ENCODE measurements around the gene KCND1. TPM values are rescaled to one million over a fixed set of nuclear protein-coding genes. Genes with fewer than 3 reads are reported as not detected.

The KCND1 gene
- total RNA-seq (1 to 10 TPM; 2.3 to 4.3 TPM), polyA plus RNA-seq (ENCODE audit: insufficient read length in 6 of 6) (1 to 10 TPM; 4.0 to 5.7 (median 4.5) TPM)
- long read RNA-seq, donor 1: 0 reads
- long read RNA-seq, donor 2: 0 reads
- long read RNA-seq, donor 3: 0 reads
- long read RNA-seq, donor 4: 0 reads
- long read RNA-seq, donor 5, full-length matches to known transcripts: 1 of 1 reads
- long read RNA-seq, donor 5, partial matches to known transcripts: 0 of 1 reads
- long read RNA-seq, donor 5, other reads (novel, unspliced or antisense): 0 of 1 reads
- long read RNA-seq, donor 6, full-length matches to known transcripts: 1 of 1 reads
- long read RNA-seq, donor 6, partial matches to known transcripts: 0 of 1 reads
- long read RNA-seq, donor 6, other reads (novel, unspliced or antisense): 0 of 1 reads
- long read RNA-seq, donor 7: 0 reads
- long read RNA-seq, donor 8: 0 reads
- long read RNA-seq, donor 9: 0 reads
- long read RNA-seq, donor 10: 0 reads
- long read RNA-seq, donor 11: 0 reads
- long read RNA-seq, donor 12: 0 reads

DNA sequence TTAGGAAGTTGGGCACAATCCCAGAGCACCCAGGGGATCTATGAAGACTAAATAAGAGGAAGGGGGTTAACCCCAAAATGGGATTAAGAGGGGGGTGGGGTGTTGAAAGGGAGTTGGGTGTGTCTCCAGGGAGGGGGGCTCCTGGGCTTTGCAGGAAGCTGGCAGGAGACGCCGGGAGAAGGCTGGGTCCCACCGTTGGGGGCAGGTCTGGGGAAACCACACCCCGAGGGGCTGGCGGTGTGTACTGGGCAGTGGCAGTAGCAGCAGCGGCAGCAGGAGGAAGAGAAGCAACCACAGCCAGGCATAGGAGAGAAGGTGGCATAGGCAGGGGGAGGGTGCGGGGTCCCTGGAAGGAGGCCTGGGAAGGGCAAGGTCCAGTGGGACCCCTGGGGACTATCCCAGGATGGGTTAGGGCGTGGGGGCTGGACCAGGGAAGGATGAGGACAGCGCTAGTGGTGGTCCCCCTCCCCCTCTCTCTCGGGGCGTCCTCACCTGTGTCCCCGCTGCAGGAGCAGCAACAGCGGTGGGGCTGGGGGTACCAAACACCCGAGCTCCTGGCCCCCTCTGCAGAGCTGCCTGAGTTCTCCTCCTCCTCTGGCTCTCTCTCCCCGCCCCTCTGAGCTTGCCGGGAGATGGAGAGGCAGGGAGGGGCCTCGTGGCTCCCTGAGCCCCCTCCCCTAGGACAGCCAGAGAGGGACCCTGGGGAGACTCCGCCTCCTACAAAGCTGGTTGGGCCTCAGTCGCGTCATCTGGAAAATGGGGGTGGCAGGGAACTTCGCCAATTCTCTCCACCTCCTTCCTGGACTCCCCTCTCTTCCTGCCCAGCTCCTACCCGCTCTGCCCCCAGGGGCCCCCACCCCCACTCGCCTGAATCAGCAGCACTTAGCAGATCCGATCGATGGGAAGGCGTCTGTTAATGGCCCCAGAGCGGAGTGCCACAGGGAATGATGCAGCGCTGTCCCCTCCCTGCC lies at the start of gene KCND1:
Gene KCND1 (minus strand): TSS at position 596 of the 971 bp plus-strand sequence. CDS start 1,573 bp downstream, outside the sequence.
- H3K4me3 ChIP-seq: peak within 1 kb of the TSS; percentile 5 to 7
- H3K4me1 ChIP-seq: peaks cover 0 to 12% of the 10 kb centered on the region in 2 donors
- no peaks in the 10 kb centered on the region for H3K27me3 ChIP-seq
- no peaks in the 10 kb centered on the region for H3K9me3 ChIP-seq
- intact Hi-C loops (cut with DNase I): no loop called here
- ATAC-seq (peak; percentile 63), DNase-seq (peak in 2 of 4 donors; percentile 50 to 59)
- peak within 1 kb of the TSS; percentile 5 to 59 for H3K27ac ChIP-seq
- TF ChIP-seq, protein P1, sequence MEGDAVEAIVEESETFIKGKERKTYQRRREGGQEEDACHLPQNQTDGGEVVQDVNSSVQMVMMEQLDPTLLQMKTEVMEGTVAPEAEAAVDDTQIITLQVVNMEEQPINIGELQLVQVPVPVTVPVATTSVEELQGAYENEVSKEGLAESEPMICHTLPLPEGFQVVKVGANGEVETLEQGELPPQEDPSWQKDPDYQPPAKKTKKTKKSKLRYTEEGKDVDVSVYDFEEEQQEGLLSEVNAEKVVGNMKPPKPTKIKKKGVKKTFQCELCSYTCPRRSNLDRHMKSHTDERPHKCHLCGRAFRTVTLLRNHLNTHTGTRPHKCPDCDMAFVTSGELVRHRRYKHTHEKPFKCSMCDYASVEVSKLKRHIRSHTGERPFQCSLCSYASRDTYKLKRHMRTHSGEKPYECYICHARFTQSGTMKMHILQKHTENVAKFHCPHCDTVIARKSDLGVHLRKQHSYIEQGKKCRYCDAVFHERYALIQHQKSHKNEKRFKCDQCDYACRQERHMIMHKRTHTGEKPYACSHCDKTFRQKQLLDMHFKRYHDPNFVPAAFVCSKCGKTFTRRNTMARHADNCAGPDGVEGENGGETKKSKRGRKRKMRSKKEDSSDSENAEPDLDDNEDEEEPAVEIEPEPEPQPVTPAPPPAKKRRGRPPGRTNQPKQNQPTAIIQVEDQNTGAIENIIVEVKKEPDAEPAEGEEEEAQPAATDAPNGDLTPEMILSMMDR (IDR thresholded peaks at IDR 0.05): no peak
- H3K36me3 ChIP-seq: peaks cover 0 to 25% of the 10 kb centered on the region in 2 donors

DNA sequence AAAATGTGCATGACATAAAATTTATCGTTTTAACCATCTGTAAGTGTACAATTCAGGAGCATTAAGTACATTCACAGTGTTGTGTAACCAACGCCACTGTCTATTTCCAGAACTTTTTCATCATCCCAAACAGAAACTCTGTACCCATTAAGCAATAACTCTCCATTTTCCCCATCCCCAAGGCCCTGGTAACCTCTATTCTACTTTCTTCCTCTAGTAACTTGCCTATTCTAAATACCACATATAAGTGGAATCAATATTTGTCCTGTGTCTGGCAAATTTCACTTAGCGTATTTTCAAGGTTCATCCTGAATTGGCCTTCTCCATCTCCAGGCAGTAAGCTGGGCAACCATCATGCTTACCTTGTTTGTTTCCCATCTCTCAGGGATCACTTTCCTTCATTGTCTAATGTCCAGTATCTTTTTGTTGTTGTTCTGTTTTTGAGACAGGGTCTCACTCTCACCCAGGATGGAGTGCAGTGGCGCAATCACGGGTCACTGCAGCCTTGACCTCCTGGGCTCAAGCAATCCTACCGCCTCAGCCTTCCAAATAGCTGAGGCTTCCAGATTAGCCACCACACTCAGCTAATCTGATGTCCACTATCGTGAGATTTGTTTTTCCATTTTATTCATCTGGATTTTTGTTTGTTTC lies 48.1 kb upstream of the KCND1 start:
- intact Hi-C loops (cut with DNase I): no loop called here
- ATAC-seq (no peak), DNase-seq (no peak)
- Histone ChIP-seq H3K27ac (no peak overlapping the region), H3K9me3 (no peaks in the 10 kb centered on the region), H3K4me1 (no peaks in the 10 kb centered on the region), H3K27me3 (no peaks in the 10 kb centered on the region), H3K4me3 (no peak overlapping the region), H3K36me3 (peaks cover 0 to 5% of the 10 kb centered on the region in 2 donors)
- TF ChIP-seq, protein P1 (IDR thresholded peaks at IDR 0.05): no peak

DNA sequence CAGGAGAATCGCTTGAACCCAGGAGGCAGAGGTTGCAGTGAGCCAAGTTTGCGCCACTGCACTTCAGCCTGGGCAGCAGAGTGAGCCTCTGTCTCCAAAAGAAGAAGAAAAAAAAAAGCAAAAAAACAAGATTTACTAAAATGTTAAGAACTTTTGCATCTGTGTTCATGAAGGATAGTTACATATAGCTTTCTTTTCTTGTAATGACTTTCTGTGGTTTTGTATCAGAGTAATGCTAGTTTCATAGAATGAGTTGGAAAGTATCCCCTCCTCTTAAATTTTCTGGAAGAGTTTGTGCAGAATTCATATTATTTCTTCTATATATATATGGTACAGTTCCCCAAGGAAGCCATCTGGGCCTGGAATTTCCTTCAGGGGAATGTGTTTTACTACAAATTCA lies 47.4 kb upstream of the KCND1 start:
- intact Hi-C loops (cut with DNase I): no loop called here
- Histone ChIP-seq H3K27me3 (no peaks in the 10 kb centered on the region), H3K9me3 (no peaks in the 10 kb centered on the region), H3K27ac (no peak overlapping the region), H3K36me3 (no peaks in the 10 kb centered on the region), H3K4me3 (no peak overlapping the region), H3K4me1 (no peaks in the 10 kb centered on the region)
- no peak for ATAC-seq
- no peak for DNase-seq
- TF ChIP-seq, protein P1 (IDR thresholded peaks at IDR 0.05): no peak

DNA sequence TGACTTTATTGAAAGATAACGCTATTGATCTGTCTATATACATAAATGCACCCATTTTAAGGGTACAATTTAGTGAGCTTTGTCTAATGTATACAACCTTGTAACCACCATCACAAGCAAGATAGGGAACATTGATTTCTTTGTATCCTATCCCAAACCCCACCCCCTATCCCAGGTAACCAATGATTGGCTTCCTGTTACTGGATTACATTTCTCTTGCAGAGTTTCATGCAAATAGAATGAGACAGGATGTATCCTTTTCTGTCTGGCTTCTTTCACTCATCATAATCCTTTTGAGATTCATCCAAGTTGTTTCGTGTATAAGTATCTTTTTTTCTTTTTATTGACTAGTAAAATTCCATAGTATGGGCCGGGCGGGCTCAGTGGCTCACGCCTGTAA lies 32.1 kb upstream of the KCND1 start:
- intact Hi-C loops (cut with DNase I): no loop called here
- no peaks in the 10 kb centered on the region for H3K27me3 ChIP-seq
- H3K36me3 ChIP-seq: peaks cover 0 to 7% of the 10 kb centered on the region in 2 donors
- TF ChIP-seq, protein P1 (IDR thresholded peaks at IDR 0.05): no peak
- no peak overlapping the region for H3K27ac ChIP-seq
- no peak overlapping the region for H3K4me3 ChIP-seq
- H3K9me3 ChIP-seq: no peaks in the 10 kb centered on the region
- ATAC-seq (no peak), DNase-seq (no peak)
- peaks cover 0 to 5% of the 10 kb centered on the region in 2 donors for H3K4me1 ChIP-seq

Measured in left lung (tissue), 14 donors.